HCT116 (cell line): ENCODE data around the gene SLC10A7. TPM values are rescaled to one million over a fixed set of nuclear protein-coding genes. Genes with fewer than 3 reads are reported as not detected.

Experiments
- ATAC-seq: fragments of 200-7000 bp; cut with Tn5 transposase; 2 replicates; pipeline ENCODE4 v1.9.1; 2020; ENCODE audit warnings: mild to moderate bottlenecking, moderate library complexity
- BruUV-seq: library from RNA; stranded (reverse); fragments of 400-500 nt; replicated peaks from 2 replicates; lab custom pipeline; 2021; lab: Mats Ljungman, UMichigan
- CTCF ChIA-PET: fragments of 300-600 bp; sonication (Branson Sonifier 250); formaldehyde crosslinking; loops from one replicate; lab custom pipeline; 2021; ENCODE audit warnings: antibody characterized with exemption; lab: Charles Lee
- POLR2A ChIA-PET: fragments of 300-600, 350-600 bp; sonication (Branson Sonifier 250); formaldehyde crosslinking; loops from one replicate; lab custom pipeline; 2021; ENCODE audit warnings: antibody characterized with exemption; lab: Charles Lee
- RAD21 ChIA-PET, 2 experiments: fragments of 300-600 bp; sonication (Branson Sonifier 250); formaldehyde crosslinking; loops; one replicate each; lab custom pipeline; 2023; ENCODE audit warnings: low total read pairs in 2 of 2; ENCODE audit not compliant: uncharacterized antibody in 2 of 2, unreplicated experiment in 2 of 2, low non-redundant PET in 1 of 2; lab: Charles Lee
- DNase-seq: peaks from one replicate; pipeline ENCODE4 v3.0.0-alpha.2; 2010; ENCODE audit warnings: low read depth, low spot score
- H2AFZ ChIP-seq: fragments of 200-600 bp; shearing (Covaris generic), sonication (generic); 2 replicates; pipeline ENCODE4 v1.6.1; 2017; ENCODE audit warnings: low read depth, mixed run types, mixed read lengths, antibody characterized with exemption, low read length; ENCODE audit not compliant: poor library complexity, severe bottlenecking
- H3K27ac ChIP-seq: 2 replicates; pipeline ENCODE4 v1.5.1; 2012; ENCODE audit warnings: low read depth, low read length
- H3K27me3 ChIP-seq: fragments of 200-600 bp; sonication (generic); 2 replicates; pipeline ENCODE4 v1.6.1; 2016; ENCODE audit warnings: mixed run types, low read length, mixed read lengths; ENCODE audit not compliant: insufficient read depth
- H3K36me3 ChIP-seq, 2 experiments: fragments of 200-500 bp in 1 of 2; fragments of 200-600 bp in 1 of 2; sonication (Bioruptor generic) in 1 of 2; sonication (generic) in 1 of 2; 2 replicates each; pipeline versions ENCODE4 v1.5.1 to v1.6.1; 2014 to 2016; ENCODE audit warnings: low read length in 2 of 2, inconsistent platforms in 1 of 2, mixed read lengths in 1 of 2, mixed run types in 1 of 2; ENCODE audit not compliant: insufficient read depth in 2 of 2, control insufficient read depth in 1 of 2
- H3K4me1 ChIP-seq, 2 experiments: fragments of 200-600 bp in 1 of 2; sonication (generic) in 1 of 2; 2 replicates each; pipeline versions ENCODE4 v1.5.1 to v1.6.1; 2012 to 2017; ENCODE audit warnings: low read length in 2 of 2, inconsistent platforms in 1 of 2, mild to moderate bottlenecking in 1 of 2, mixed read lengths in 1 of 2, mixed run types in 1 of 2, moderate library complexity in 1 of 2; ENCODE audit not compliant: insufficient read depth in 2 of 2, control insufficient read depth in 1 of 2
- H3K4me2 ChIP-seq: fragments of 200-600 bp; sonication (generic); 2 replicates; pipeline ENCODE4 v1.6.1; 2017; ENCODE audit warnings: mixed run types, low read length, mixed read lengths
- H3K4me3 ChIP-seq, 2 experiments: fragments of 200-600 bp in 1 of 2; sonication (generic) in 1 of 2; replicated peaks in 1 of 2; 2 replicates each; pipeline ENCODE4 v1.5.1; 2011 to 2016; ENCODE audit warnings: low read length in 2 of 2, control low read depth in 1 of 2, low read depth in 1 of 2, mild to moderate bottlenecking in 1 of 2, mixed read lengths in 1 of 2, mixed run types in 1 of 2
- H3K79me2 ChIP-seq: fragments of 200-600 bp; sonication (generic); 2 replicates; pipeline ENCODE4 v1.6.1; 2017; ENCODE audit warnings: mild to moderate bottlenecking, mixed run types, low read length, moderate library complexity, mixed read lengths; ENCODE audit not compliant: insufficient read depth
- H3K9ac ChIP-seq: fragments of 200-600 bp; sonication (generic); 2 replicates; pipeline ENCODE4 v1.6.1; 2016; ENCODE audit warnings: low read length, mixed read lengths
- H3K9me2 ChIP-seq: fragments of 200-600 bp; sonication (generic), shearing (Covaris generic); 2 replicates; pipeline ENCODE4 v1.6.1; 2017; ENCODE audit warnings: mixed run types, mild to moderate bottlenecking, moderate library complexity; ENCODE audit not compliant: insufficient read depth
- H3K9me3 ChIP-seq, 2 experiments: fragments of 200-500 bp in 1 of 2; fragments of 200-600 bp in 1 of 2; sonication (Bioruptor generic) in 1 of 2; sonication (generic) in 1 of 2; 2 replicates each; pipeline ENCODE4 v1.6.1; 2014 to 2017; ENCODE audit warnings: low read length in 2 of 2, mixed read lengths in 2 of 2, inconsistent platforms in 1 of 2, low read depth in 1 of 2, mild to moderate bottlenecking in 1 of 2, mixed run types in 1 of 2, moderate library complexity in 1 of 2; ENCODE audit not compliant: control insufficient read depth in 1 of 2, insufficient read depth in 1 of 2
- H4K20me1 ChIP-seq: fragments of 200-600 bp; sonication (generic), shearing (Covaris generic); 2 replicates; pipeline ENCODE4 v1.6.1; 2017; ENCODE audit warnings: mixed run types, mild to moderate bottlenecking, moderate library complexity; ENCODE audit not compliant: insufficient read depth
- CBX3 ChIP-seq: IDR thresholded peaks from 2 replicates; pipeline ENCODE4 v1.6.1; 2012; ENCODE audit warnings: low read depth
- CEBPB ChIP-seq: IDR thresholded peaks from 2 replicates; pipeline ENCODE4 v1.6.1; 2012; ENCODE audit warnings: low read depth
- EGR1 ChIP-seq: IDR thresholded peaks from 2 replicates; pipeline ENCODE4 v1.6.1; 2012; ENCODE audit warnings: low read depth
- EZH2phosphoT487 ChIP-seq: fragments of 200-600 bp; IDR thresholded peaks from 2 replicates; pipeline ENCODE4 v1.6.1; 2018; ENCODE audit warnings: antibody characterized with exemption, borderline replicate concordance
- FOSL1 ChIP-seq: IDR thresholded peaks from 2 replicates; pipeline ENCODE4 v1.6.1; 2012; ENCODE audit warnings: low read depth
- RAD21 ChIP-seq: IDR thresholded peaks from 2 replicates; pipeline ENCODE4 v1.6.1; 2012; ENCODE audit warnings: low read depth, mild to moderate bottlenecking
- SP1 ChIP-seq: IDR thresholded peaks from 2 replicates; pipeline ENCODE4 v1.6.1; 2012; ENCODE audit warnings: low read depth
- TCF7L2 ChIP-seq: IDR thresholded peaks from 2 replicates; pipeline ENCODE4 v1.7.0; 2011; ENCODE audit warnings: borderline replicate concordance, inconsistent platforms; ENCODE audit not compliant: insufficient read depth, insufficient read length; ENCODE audit errors: extremely low read depth
- YY1 ChIP-seq: IDR thresholded peaks from 2 replicates; pipeline ENCODE4 v1.6.1; 2011; ENCODE audit warnings: low read length, low read depth, moderate library complexity, mild to moderate bottlenecking; ENCODE audit not compliant: insufficient replicate concordance; ENCODE audit errors: extremely low read depth
- ZFX ChIP-seq: fragments of 450-650 bp; IDR thresholded peaks from 2 replicates; pipeline ENCODE4 v1.6.1; 2017
- ZNF274 ChIP-seq: fragments of 200-500 bp; sonication (Bioruptor generic); IDR thresholded peaks from 2 replicates; pipeline ENCODE4 v1.6.1; 2014; ENCODE audit warnings: mild to moderate bottlenecking, low read depth, low read length, inconsistent platforms
- intact Hi-C: fragments of 100-400 bp; cut with micrococcal nuclease; formaldehyde crosslinking; loops from 2 replicates; pipeline ENCODE4 v1.10.0; 2022
- total RNA-seq: library from RNA; stranded (reverse); gene quantifications from one replicate; pipeline ENCODE4 v1.2.1, GENCODE V29; 2021; ENCODE audit not compliant: unreplicated experiment
- TF ChIP-seq, protein P1 (sequence below): IDR thresholded peaks from 2 replicates; pipeline ENCODE4 v1.6.1; 2012; ENCODE audit warnings: low read depth

The SLC10A7 gene
- total RNA-seq, 1 experiment from 2014 or later: 5.5 TPM

DNA sequence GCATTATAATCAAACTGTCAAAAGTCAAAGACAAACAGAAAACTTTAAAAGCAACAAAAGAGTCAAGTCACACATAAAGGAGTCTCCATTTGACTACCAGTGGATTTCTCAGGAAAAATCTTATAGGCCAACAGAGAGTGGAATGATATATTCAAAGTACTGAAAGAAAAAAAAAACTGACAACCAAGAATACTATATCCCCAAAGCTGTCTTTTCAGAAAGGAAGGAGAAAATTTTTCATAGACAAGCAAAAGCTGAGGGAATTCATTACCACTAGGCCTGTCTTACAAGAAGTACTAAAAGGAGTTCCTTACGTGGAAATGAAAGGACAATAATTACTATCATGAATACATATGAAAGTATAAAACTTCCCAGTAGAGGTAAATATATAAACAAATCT, 39.0 kb downstream of the SLC10A7 start:
- no peaks in the 10 kb centered on the region for H3K79me2 ChIP-seq
- intact Hi-C loops: no loop called here
- H3K4me2 ChIP-seq: no peak overlapping the region
- H3K9me2 ChIP-seq: no peaks in the 10 kb centered on the region
- H3K27ac ChIP-seq: no peak overlapping the region
- H2AFZ ChIP-seq: no peak overlapping the region
- no peak overlapping the region for H3K4me3 ChIP-seq
- H3K9ac ChIP-seq: no peak overlapping the region
- ChIA-PET POLR2A (no interaction called here), RAD21 (no interaction called here), CTCF (no interaction called here)
- no peaks in the 10 kb centered on the region for H3K36me3 ChIP-seq
- no peaks in the 10 kb centered on the region for H3K27me3 ChIP-seq
- H4K20me1 ChIP-seq: no peaks in the 10 kb centered on the region
- H3K9me3 ChIP-seq: no peaks in the 10 kb centered on the region
- no peak for TF ChIP-seq CEBPB
- no peak for TF ChIP-seq TCF7L2
- no peak for TF ChIP-seq YY1
- no peak for TF ChIP-seq ZFX
- no peak for TF ChIP-seq EGR1
- no peaks in the 10 kb centered on the region for H3K4me1 ChIP-seq
- ATAC-seq: no peak
- BruUV-seq: no TSS peak
- DNase-seq: no peak

DNA sequence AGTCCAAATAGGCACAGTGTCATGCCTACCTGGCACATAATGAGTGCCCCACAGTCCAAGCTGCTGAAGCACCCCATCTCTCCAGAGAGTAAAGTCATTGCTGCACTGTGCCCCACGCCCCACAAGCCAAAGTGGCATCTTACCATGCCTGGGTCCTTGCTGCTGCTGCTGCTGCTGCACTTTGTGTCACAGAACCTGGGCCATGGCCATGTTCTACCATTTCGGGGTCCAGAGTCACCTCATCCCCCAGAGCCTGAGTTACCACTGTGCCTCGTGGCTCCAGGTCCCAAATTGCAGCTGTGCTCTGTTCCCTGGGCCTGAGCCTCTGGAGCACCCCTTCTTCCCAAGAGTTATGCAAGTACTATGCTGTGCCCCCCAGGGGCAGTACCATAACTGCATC, 40.5 kb downstream of the SLC10A7 start:
- ChIA-PET CTCF (no interaction called here), POLR2A (no interaction called here), RAD21 (no interaction called here)
- Histone ChIP-seq H3K27me3 (no peaks in the 10 kb centered on the region), H3K79me2 (no peaks in the 10 kb centered on the region), H3K4me2 (no peak overlapping the region), H3K4me1 (no peaks in the 10 kb centered on the region), H2AFZ (no peak overlapping the region), H3K27ac (no peak overlapping the region), H3K9me2 (no peaks in the 10 kb centered on the region), H3K36me3 (no peaks in the 10 kb centered on the region), H3K4me3 (no peak overlapping the region), H3K9me3 (no peaks in the 10 kb centered on the region), H3K9ac (no peak overlapping the region), H4K20me1 (no peaks in the 10 kb centered on the region)
- ATAC-seq (no peak), DNase-seq (no peak)
- TF ChIP-seq FOSL1 (no peak), SP1 (no peak), YY1 (no peak), TCF7L2 (no peak), ZFX (no peak), ZNF274 (no peak), EZH2phosphoT487 (no peak), RAD21 (no peak), CBX3 (no peak)
- TF ChIP-seq, protein P1, sequence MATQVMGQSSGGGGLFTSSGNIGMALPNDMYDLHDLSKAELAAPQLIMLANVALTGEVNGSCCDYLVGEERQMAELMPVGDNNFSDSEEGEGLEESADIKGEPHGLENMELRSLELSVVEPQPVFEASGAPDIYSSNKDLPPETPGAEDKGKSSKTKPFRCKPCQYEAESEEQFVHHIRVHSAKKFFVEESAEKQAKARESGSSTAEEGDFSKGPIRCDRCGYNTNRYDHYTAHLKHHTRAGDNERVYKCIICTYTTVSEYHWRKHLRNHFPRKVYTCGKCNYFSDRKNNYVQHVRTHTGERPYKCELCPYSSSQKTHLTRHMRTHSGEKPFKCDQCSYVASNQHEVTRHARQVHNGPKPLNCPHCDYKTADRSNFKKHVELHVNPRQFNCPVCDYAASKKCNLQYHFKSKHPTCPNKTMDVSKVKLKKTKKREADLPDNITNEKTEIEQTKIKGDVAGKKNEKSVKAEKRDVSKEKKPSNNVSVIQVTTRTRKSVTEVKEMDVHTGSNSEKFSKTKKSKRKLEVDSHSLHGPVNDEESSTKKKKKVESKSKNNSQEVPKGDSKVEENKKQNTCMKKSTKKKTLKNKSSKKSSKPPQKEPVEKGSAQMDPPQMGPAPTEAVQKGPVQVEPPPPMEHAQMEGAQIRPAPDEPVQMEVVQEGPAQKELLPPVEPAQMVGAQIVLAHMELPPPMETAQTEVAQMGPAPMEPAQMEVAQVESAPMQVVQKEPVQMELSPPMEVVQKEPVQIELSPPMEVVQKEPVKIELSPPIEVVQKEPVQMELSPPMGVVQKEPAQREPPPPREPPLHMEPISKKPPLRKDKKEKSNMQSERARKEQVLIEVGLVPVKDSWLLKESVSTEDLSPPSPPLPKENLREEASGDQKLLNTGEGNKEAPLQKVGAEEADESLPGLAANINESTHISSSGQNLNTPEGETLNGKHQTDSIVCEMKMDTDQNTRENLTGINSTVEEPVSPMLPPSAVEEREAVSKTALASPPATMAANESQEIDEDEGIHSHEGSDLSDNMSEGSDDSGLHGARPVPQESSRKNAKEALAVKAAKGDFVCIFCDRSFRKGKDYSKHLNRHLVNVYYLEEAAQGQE: no peak
- intact Hi-C loops: no loop called here
- no TSS peak for BruUV-seq
